Vagina (tissue), 2 donors: ENCODE measurements around the gene FGF12. TPM values are rescaled to one million over a fixed set of nuclear protein-coding genes. Genes with fewer than 3 reads are reported as not detected.

ENCODE experiments used
- DNase-seq, 2 donors: peaks; one replicate each; pipeline ENCODE4 v3.0.0-alpha.2; 2017; ENCODE audit errors: extremely low spot score in 2 of 2
- H3K27ac ChIP-seq: fragments of 200-600 bp; sonication (generic); one replicate; pipeline ENCODE4 v1.5.1; 2019
- H3K27me3 ChIP-seq: fragments of 200-600 bp; sonication (generic); one replicate; pipeline ENCODE4 v1.5.1; 2019
- H3K36me3 ChIP-seq, 2 donors: fragments of 200-600 bp; sonication (generic); one replicate each; pipeline ENCODE4 v1.5.1; 2017 to 2019
- H3K4me1 ChIP-seq: fragments of 200-600 bp; sonication (generic); one replicate; pipeline ENCODE4 v1.5.1; 2019
- H3K4me3 ChIP-seq, 2 donors: fragments of 200-600 bp; sonication (generic); 1 replicate in 1 of 2; 2 replicates in 1 of 2; pipeline ENCODE4 v1.5.1; 2016 to 2019
- H3K9me3 ChIP-seq: fragments of 200-600 bp; sonication (generic); one replicate; pipeline ENCODE4 v1.5.1; 2019
- CTCF ChIP-seq, 3 experiments: fragments of 450-650 bp in 2 of 3; fragments of 200-600 bp in 1 of 3; sonication (generic) in 1 of 3; IDR thresholded peaks; one replicate each; pipeline ENCODE4 v1.5.1; 2017 to 2019; ENCODE audit warnings: antibody characterized with exemption in 3 of 3, mild to moderate bottlenecking in 2 of 3, moderate library complexity in 2 of 3
- POLR2A ChIP-seq, 2 donors: fragments of 450-650 bp; IDR thresholded peaks; one replicate each; pipeline ENCODE4 v1.6.1; 2017; ENCODE audit warnings: antibody characterized with exemption in 2 of 2, mild to moderate bottlenecking in 2 of 2, moderate library complexity in 2 of 2
- POLR2AphosphoS5 ChIP-seq, 2 donors: sonication (generic); formaldehyde crosslinking; IDR thresholded peaks; one replicate each; pipeline ENCODE4 v1.9.0; 2017; ENCODE audit warnings: antibody characterized with exemption in 2 of 2, mild to moderate bottlenecking in 2 of 2, low read depth in 1 of 2; ENCODE audit not compliant: insufficient read depth in 1 of 2
- intact Hi-C: fragments of 100-400 bp; cut with DNase I; formaldehyde crosslinking; loops from one replicate; pipeline ENCODE4 v1.15.1; 2023
- total RNA-seq: library from RNA; depleted of rRNA; stranded (reverse); fragments of >200 nt; gene quantifications from one replicate; pipeline ENCODE4 v1.2.3, GENCODE V29; 2016

FGF12 gene
- total RNA-seq, 1 donor from 2014 or later, result 1.5 TPM

DNA sequence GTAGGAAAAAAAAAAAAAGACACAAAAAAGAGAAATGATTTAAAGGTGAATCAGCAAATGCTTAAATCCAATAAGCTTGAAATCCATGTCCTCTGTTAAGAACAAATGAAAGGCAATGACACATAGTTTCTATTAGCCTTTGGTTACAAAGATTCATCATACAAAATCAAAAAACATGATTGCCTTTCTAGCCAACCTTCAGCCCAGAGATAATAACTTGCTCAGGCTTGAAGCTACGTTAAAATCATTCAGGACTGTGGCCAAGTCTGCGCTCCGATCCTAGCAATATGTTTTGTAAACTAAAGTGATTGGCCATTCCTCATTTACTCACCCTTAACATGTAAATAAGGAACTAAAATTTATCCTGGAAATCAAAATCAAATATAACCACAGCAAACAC, 556.7 kb downstream of the FGF12 start:
- TF ChIP-seq POLR2A (IDR thresholded peaks at IDR 0.05), result no peak
- no peak for TF ChIP-seq CTCF (IDR thresholded peaks at IDR 0.05)
- TF ChIP-seq POLR2AphosphoS5 (IDR thresholded peaks at IDR 0.05; ENCODE audit: insufficient read depth in 1 of 2, low read depth in 1 of 2), result no peak
- no peaks in the 10 kb centered on the region for H3K27me3 ChIP-seq
- H3K4me3 ChIP-seq, result no peak overlapping the region
- no peaks in the 10 kb centered on the region for H3K9me3 ChIP-seq
- intact Hi-C loops, result no loop called here
- H3K4me1 ChIP-seq, result no peaks in the 10 kb centered on the region
- H3K36me3 ChIP-seq, result no peaks in the 10 kb centered on the region
- no peak overlapping the region for H3K27ac ChIP-seq
- DNase-seq, result no peak

DNA sequence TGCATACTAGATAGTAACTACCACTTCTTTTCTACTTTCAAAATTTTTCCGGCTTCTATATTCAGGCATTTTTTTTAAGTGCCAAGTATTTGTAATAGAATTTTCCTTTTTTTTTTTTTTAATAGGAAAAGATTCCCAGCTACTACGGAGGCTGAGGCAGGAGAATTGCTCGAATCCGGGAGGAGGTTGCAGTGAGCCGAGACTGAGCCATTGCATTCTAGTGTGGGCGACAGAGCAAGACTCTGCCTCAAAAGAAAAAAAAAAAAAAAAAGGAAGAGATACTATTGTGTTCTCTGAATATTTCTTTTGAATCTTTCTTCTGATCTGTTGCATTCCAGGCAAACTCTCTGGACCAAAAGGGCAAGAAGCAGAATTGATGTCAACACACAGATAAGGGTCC, 557.3 kb downstream of the FGF12 start:
- Histone ChIP-seq H3K4me3 (no peak overlapping the region), H3K27ac (no peak overlapping the region), H3K36me3 (no peaks in the 10 kb centered on the region), H3K27me3 (no peaks in the 10 kb centered on the region), H3K4me1 (no peaks in the 10 kb centered on the region), H3K9me3 (no peaks in the 10 kb centered on the region)
- no peak for DNase-seq
- no peak for TF ChIP-seq POLR2A (IDR thresholded peaks at IDR 0.05)
- no peak for TF ChIP-seq CTCF (IDR thresholded peaks at IDR 0.05)
- TF ChIP-seq POLR2AphosphoS5 (IDR thresholded peaks at IDR 0.05; ENCODE audit: insufficient read depth in 1 of 2, low read depth in 1 of 2), result no peak
- intact Hi-C loops, result no loop called here

DNA sequence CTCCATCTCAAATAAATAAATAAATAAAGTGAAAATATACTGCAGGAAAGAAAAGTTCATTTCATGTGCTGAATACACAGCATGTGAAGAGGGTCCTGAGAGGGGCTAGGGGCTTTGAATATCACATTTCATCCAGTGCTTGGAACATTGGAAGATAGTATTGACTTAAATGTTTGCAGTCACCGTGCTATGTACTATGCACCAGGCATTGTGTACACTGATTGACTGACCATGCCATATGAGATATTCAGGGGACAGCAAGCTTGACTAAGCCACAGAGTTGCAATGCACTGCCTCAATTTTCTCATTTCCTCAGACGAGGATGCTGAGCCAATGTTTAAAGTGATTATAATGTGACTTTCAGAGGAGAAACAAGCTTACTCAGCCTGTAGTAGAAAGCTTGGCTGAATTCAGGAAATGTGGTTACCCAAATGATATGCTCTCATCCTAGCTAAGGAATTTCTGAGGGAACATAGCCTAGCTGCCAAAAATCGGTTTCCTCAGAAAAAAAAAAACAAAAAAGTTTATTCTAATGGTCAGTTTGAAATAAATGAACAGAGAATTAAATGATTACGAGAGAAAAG, 557.9 kb downstream of the FGF12 start:
- Histone ChIP-seq H3K27ac (no peak overlapping the region), H3K4me3 (no peak overlapping the region), H3K9me3 (no peaks in the 10 kb centered on the region), H3K4me1 (no peaks in the 10 kb centered on the region), H3K36me3 (no peaks in the 10 kb centered on the region), H3K27me3 (no peaks in the 10 kb centered on the region)
- TF ChIP-seq POLR2A (IDR thresholded peaks at IDR 0.05) (no peak), POLR2AphosphoS5 (IDR thresholded peaks at IDR 0.05; ENCODE audit: insufficient read depth in 1 of 2, low read depth in 1 of 2) (no peak), CTCF (IDR thresholded peaks at IDR 0.05) (no peak)
- intact Hi-C loops, result no loop called here
- no peak for DNase-seq

- DNase-seq, result no peak
- H3K27ac ChIP-seq, result no peak overlapping the region
- H3K9me3 ChIP-seq, result no peaks in the 10 kb centered on the region
- intact Hi-C loops, result no loop called here
- no peaks in the 10 kb centered on the region for H3K4me1 ChIP-seq
- no peak overlapping the region for H3K4me3 ChIP-seq
- TF ChIP-seq CTCF (IDR thresholded peaks at IDR 0.05) (no peak), POLR2AphosphoS5 (IDR thresholded peaks at IDR 0.05; ENCODE audit: insufficient read depth in 1 of 2, low read depth in 1 of 2) (no peak), POLR2A (IDR thresholded peaks at IDR 0.05) (no peak)
- no peaks in the 10 kb centered on the region for H3K36me3 ChIP-seq
- H3K27me3 ChIP-seq, result no peaks in the 10 kb centered on the region
Measured at GRCh38 chr3:192168202-192168601, 559.1 kb downstream of the FGF12 start.

- DNase-seq, result no peak
- no peak for TF ChIP-seq POLR2AphosphoS5 (IDR thresholded peaks at IDR 0.05; ENCODE audit: insufficient read depth in 1 of 2, low read depth in 1 of 2)
- TF ChIP-seq POLR2A (IDR thresholded peaks at IDR 0.05), result no peak
- no peak for TF ChIP-seq CTCF (IDR thresholded peaks at IDR 0.05)
- no peaks in the 10 kb centered on the region for H3K4me1 ChIP-seq
- H3K4me3 ChIP-seq, result no peak overlapping the region
- intact Hi-C loops, result no loop called here
- H3K36me3 ChIP-seq, result no peaks in the 10 kb centered on the region
- H3K9me3 ChIP-seq, result no peaks in the 10 kb centered on the region
- no peaks in the 10 kb centered on the region for H3K27me3 ChIP-seq
- no peak overlapping the region for H3K27ac ChIP-seq
Measured at GRCh38 chr3:192165552-192165951, 561.8 kb downstream of the FGF12 start.
